Measurements from ENCODE around the gene COX7A1.

COX7A1 gene

DNA sequence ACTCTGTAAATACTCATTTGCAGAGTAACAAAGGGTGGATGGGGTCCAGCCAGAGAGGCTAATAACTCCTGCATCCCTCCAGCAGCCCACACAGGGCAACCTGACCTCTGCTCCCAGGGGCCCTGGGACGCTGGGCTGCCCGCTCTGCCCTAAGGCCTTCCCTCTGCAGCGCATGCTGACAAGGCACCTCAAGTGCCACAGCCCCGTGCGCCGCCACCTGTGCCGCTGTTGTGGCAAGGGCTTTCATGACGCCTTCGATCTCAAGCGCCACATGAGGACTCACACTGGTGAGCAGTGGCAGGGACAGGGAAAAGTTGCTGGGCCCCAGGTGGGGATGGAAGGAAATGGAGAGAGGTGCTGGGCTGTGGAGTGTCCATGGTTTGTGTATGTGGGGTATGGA, 39.6 kb downstream of the COX7A1 start:
- no peak for DNase-seq (ENCODE audit: low spot score)

DNA sequence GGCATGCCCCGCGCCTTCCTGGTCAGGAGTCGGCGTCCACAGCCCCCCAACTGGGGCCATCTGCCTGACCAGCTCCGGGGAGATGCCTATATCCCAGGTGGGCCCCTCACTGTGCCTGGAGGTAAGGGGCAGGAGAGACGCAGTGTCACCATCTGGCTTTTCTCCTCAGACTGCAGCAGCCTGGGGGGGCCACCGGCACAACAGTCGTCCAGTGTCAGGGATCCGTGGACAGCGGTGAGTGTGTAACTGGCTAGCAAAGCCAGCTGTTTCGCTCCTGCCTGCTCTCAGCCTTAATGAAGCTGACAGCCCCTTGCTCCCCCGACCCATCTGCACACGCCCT, 41.1 kb downstream of the COX7A1 start:
- no peak for DNase-seq (ENCODE audit: low spot score)

DNA sequence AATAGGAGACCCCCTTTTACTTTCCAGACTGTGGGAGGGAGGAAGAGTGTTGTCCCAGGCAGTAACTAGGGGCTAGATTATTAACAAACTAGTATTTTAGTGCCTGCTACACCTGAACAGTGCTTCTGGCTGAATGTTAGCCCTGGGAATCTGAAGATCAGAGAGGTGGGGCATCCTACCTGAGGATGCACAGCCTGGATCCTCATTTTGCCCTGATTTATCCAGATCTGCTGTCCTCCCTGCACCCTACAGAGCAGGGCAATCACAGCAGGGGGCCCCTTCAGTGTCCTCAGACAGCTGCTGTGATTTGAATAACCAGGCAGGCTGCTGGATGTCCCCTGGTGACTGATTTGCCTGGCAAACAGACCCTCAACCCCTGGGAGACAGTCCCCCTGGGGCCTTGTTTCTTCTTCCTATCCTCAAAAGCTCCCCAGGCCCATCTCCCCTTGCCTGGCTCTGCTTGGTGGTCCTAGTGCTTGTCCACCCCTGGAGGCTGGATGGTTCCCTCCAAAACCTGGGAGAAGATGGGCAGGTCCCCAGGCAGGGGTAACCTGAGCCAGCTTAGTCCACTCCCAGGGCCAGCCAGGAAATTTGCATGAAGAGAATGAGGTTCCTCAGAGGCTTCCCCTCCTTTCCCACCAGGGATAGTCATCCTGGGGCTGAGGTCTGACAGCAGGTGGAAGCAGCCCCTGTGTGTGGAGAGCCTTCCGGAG, 41.6 kb downstream of the COX7A1 start, which contains the start of gene OVOL3:
Gene OVOL3, plus strand, starts transcription at position 657 of the 713 bp plus-strand sequence. CDS start 60 bp downstream, outside the sequence.
- DNase-seq (ENCODE audit: low spot score), result no peak

DNA sequence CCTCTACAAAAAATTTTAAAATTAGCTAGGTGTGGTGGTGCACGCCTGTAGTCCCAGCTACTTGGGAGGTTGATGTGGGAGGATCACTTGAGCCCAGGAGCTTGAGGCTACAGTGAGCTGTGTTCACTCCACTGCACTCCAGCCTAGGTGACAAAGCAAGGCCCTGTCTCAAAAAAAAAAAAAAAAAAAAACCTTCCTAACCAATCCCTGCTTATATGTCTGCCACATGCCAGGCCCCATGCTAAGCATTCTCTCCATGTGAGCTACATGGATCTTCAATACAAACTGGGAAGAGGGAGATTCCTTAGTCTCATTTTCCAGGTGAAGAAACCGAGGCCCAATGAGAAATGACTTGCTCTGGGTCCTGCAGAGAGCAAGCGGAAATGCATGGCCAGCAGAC, 43.6 kb downstream of the COX7A1 start:
- DNase-seq (ENCODE audit: low spot score), result no peak

DNA sequence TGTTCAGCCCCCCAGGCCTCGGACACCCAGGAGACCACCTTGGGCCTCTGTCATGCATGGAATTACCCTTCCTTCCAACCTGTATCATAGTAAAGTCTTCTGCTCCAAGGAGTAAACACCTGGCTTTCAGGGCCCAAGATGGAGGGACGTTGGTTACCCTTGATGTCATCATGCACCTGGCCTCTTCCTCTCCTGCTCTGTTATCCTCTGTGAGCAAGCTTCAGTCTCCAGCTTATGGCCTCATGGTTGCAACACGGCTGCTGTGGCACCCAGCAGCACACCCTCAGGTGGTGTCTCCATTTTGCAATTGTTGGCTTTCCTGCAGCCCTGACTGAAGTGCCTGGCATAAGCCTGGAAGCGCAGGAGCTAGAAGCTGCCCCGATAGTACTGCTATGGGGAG, 45.3 kb downstream of the COX7A1 start:
- no peak for DNase-seq (ENCODE audit: low spot score)

DNA sequence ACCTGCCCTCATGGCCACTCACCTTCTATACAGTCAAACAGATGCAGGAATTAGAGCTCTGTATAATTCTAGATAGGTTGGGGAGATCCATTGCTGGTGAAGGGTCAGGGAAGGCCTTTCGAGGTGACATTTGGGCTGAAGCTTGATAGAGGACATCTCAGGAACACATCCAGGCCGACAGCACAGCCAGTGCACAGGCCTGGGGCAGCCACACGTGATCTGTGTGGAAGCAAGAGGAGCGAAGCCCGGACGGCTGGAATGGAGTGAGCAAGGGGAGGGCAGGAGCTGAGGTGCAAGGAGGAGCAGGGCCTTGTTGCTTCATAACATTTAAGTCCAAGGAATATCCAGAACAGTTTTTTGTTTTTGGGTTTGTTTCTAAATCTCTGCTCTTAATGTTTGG, 45.8 kb downstream of the COX7A1 start:
- no peak for DNase-seq (ENCODE audit: low spot score)

DNA sequence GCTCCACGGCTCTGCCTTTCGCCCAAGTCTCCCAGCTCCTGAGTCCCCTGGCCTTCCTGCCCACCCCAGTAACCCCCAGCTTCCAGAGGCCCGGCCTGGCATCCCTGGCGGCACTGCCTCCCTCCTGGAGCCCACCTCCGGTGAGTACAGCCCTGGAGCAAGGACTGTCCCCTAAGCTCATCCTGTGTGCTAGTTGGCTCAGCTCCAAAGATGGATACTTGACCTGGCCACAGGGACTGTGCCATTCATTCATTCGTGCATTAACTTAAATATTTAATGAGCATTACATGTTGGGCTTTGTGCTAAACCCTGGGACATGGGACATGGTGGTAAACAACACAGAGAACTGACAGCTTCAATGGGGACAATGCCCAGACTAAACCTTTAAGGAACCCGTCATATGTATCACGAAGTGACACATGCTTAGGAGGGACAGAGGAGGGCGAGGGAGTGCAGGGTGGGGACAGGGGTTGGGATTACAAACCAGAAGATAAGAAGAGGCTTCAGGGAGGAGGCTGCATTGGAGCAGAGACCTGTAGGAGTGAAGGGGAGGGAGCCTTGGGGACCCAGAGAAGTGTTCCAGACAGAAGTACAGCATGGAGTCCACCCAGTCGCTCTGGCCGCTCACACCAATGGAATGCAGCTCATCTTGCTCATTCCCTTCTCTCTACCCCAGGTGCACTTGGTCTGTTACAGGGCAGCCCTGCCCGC, 48.2 kb downstream of the COX7A1 start:
- no peak for DNase-seq (ENCODE audit: low spot score)

DNA sequence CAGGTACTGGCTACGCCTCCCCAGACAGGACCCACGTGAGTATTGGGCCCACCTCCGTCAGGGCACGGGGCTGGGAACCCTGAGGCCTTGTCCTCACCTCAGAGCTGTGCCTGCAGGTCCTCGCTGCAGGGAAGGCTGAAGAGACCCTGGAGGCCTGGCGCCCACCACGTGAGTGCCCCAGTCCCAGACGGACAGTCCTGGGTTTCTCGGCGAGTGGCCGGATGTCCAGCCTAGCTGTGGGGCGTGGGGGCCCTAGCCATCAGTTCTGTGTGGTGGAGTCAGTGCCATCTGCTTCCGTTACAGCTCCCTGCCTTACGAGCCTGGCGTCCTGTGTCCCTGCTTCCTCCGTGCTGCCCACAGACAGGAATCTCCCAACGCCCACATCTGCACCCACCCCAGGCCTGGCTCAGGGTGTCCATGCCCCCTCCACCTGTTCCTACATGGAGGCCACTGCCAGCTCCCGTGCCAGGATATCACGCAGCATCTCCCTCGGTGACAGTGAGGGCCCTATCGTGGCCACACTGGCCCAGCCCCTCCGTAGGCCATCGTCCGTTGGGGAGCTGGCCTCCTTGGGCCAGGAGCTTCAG, 49.1 kb downstream of the COX7A1 start:
- no peak for DNase-seq (ENCODE audit: low spot score)

DNA sequence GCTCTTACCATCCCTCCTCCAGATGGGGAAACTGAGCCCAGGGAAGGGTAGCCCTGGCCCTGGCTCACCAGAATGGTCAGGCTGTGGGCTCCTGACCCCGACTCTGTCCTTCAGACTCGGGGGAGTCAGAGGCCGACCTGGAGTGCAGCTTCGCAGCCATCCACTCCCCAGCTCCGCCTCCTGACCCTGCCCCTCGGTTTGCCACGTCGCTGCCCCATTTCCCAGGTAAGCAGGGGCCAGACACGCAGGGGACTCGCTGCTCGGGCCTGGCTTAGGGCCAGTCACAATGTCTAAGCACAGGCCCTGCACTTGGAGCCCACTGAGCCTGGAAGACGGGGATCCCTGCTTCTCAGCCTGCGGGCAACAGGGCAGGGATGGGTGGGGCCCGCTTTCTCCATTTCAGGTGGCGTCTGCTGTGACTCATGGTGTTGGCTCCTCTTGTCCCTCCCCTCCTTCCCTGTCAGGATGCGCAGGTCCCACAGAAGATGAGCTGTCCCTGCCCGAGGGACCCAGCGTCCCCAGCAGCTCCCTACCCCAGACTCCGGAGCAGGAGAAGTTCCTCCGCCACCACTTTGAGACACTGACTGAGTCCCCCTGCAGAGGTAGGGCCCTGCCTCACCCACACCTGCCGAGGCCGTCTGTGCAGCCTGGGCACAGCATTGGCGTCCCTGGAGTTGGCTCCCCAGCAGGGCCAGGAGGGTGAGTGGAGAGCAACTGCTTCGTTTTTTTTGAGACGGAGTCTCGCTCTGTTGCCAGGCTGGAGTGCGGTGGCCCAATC, 50.5 kb downstream of the COX7A1 start:
- DNase-seq (ENCODE audit: low spot score), result no peak
